Measurements from ENCODE around the gene INHBA.

Gene INHBA

DNA sequence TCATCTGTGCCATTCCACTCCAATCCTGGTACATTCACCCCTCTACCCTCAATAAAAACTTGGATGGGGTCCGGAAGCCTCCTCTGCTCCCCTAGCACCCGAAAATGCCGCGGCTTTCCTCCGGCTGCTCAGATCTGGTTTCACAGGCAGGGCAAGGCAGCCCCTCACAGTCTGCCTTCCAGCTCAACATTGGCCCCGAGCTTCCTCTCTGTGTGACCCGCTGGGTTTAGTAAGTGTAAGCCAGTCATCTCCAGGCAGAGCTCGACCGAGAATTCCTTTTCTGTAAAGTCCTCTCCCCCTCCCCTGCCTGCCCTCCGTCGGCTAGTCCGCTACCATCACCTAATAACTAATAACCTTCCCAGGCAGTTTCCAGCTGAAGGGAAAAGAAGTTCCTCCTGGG, 3.4 kb downstream of the INHBA start:
- no peak for TF ChIP-seq CTCF (IDR thresholded peaks at IDR 0.05)

DNA sequence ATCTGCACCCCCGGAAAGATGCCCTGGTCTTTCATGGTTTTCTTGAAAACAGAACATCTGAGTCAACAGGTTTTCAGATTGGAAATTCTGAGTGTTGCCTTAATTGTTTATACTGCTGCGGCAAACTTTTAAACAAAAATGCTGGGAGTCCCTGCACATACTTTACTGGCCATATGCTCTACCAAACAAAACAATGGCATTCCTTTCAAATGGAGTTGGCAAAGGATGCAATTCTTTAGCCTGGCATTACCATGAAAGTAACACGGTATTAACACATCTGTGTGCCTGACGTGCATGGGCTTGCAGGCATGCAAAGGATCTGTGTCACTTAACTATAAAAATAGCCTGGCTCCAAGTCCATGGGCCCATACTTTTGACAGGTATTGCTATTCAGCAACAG, 4.2 kb downstream of the INHBA start:
- TF ChIP-seq CTCF (IDR thresholded peaks at IDR 0.05): no peak

GRCh38 chr7:41698114-41698513, 4.8 kb downstream of the INHBA start:
- TF ChIP-seq CTCF (IDR thresholded peaks at IDR 0.05): no peak

GRCh38 chr7:41696323-41696916, 6.5 kb downstream of the INHBA start:
- TF ChIP-seq CTCF (IDR thresholded peaks at IDR 0.05): peak; percentile 77

DNA sequence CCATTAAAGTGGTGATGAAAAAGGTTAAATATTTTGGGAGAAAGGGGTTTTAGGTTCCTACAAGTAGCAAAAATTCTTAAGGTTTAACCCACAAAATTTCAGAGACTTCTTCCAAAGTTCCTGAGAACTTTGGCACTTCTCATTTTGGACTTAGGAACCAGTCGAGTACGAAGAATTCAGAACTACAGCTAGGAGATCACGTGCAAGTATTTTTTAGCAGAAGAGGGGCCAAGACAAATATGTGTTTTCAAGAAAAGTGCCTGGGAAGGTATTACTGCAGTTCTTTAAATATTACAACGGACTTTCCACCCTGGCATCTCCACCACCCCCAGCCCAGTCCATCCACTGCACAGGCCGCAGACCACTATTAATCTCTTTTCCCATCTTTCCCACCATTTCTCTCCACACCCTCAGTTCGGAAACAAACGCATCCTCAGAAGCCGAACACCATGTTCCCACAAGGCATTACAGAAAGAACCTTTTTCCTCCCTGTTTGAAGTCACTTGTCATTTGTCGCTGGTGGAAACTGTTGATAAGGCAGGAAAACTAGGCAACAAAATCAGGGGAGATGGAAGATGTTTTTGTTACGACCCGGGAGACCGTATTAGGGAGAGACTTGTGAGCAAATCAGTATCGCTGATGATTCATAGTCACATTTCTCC, 7.1 kb downstream of the INHBA start:
- no peak for TF ChIP-seq CTCF (IDR thresholded peaks at IDR 0.05)

DNA sequence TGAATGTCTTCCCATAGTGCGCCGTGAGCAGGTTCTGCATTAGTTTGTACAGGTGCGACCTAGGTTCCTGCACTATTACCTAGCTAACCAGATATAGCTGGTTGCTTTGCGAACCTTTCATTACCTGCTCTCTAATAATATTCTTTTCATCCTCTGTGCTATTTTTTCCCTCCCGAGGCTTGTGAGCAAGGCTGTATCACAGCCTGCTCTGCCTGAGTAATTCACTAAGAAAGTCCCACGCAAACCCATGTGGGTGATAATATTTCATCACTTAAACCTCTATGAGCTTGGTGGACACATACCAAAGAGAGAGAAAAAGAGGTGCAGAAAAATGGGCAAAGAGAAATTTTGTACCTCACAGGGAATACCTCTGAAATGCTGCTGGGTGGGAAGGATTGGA, 8.4 kb downstream of the INHBA start:
- no peak for TF ChIP-seq CTCF (IDR thresholded peaks at IDR 0.05)

DNA sequence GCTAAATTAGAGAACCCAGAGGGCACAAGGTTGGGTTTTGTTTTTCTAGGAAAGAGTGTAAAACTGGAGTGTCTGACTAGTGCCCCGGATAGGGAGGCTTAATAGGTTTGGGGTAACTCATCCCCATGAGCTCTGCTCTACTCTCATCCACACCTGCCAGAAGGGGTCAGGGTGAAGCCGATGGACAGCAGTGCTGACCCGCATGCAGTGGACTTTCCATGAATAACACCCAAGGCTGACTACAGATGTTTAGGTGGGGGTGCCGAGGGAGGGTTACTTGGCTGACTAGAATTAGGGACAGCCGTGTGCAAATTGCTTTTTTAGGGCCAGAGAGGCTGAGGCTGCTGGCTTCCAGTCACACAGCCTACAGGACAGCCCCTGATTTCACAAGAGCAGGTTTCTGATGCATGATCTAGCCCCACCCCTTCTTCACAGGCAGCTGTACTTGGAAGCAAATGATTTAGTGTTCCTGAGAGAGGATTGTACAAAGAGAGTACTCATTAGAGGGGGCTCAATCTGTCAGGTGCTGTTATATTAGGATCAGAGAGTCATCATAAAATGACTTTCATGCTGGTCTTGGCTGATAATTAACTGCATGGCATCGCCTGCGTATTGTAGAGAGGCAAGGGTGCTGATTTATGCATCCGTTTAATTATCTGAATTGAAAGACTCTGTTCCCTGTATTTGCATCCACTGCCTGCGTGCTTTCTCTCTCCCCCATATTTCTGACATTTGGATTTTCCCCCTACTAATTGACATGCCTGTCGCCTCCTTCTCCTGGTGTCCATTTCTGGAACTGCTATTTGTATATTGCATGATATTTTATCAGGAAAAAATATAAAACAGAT, 9.5 kb downstream of the INHBA start:
- no peak for TF ChIP-seq CTCF (IDR thresholded peaks at IDR 0.05)

Data from LNCAP (cell line).